Measurements from ENCODE around the gene TRAK1.

Gene TRAK1

GRCh38 chr3:42159706-42160472 is 68.7 kb downstream of the TRAK1 start:
- no peaks in the 10 kb centered on the region for H3K9me3 ChIP-seq (ENCODE audit: insufficient read depth, low read length)
- peaks cover 77% of the 10 kb centered on the region for H3K79me2 ChIP-seq (ENCODE audit: low read length)
- peaks cover 4% of the 10 kb centered on the region for H3K36me3 ChIP-seq (replicated peaks; ENCODE audit: low read depth, low read length)
- TF ChIP-seq EZH2phosphoT487 (IDR thresholded peaks at IDR 0.05; ENCODE audit: low read depth), result no peak
- TF ChIP-seq, protein P1, sequence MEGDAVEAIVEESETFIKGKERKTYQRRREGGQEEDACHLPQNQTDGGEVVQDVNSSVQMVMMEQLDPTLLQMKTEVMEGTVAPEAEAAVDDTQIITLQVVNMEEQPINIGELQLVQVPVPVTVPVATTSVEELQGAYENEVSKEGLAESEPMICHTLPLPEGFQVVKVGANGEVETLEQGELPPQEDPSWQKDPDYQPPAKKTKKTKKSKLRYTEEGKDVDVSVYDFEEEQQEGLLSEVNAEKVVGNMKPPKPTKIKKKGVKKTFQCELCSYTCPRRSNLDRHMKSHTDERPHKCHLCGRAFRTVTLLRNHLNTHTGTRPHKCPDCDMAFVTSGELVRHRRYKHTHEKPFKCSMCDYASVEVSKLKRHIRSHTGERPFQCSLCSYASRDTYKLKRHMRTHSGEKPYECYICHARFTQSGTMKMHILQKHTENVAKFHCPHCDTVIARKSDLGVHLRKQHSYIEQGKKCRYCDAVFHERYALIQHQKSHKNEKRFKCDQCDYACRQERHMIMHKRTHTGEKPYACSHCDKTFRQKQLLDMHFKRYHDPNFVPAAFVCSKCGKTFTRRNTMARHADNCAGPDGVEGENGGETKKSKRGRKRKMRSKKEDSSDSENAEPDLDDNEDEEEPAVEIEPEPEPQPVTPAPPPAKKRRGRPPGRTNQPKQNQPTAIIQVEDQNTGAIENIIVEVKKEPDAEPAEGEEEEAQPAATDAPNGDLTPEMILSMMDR (IDR thresholded peaks at IDR 0.05; ENCODE audit: low read depth, low read length), result no peak
- no peak overlapping the region for H3K4me3 ChIP-seq (ENCODE audit: low read length)
- H3K27ac ChIP-seq (ENCODE audit: low read length), result no peak overlapping the region
- no peak overlapping the region for H3K9ac ChIP-seq (ENCODE audit: low read length)
- H4K20me1 ChIP-seq (ENCODE audit: insufficient read depth, low read length), result peaks cover 85% of the 10 kb centered on the region
- no peaks in the 10 kb centered on the region for H3K27me3 ChIP-seq (ENCODE audit: low read depth, low read length)
- H3K4me2 ChIP-seq (ENCODE audit: low read length), result no peak overlapping the region
- no peak overlapping the region for H2AFZ ChIP-seq (ENCODE audit: low read depth, low read length)
- peaks cover 8% of the 10 kb centered on the region for H3K4me1 ChIP-seq (ENCODE audit: low read length)

DNA sequence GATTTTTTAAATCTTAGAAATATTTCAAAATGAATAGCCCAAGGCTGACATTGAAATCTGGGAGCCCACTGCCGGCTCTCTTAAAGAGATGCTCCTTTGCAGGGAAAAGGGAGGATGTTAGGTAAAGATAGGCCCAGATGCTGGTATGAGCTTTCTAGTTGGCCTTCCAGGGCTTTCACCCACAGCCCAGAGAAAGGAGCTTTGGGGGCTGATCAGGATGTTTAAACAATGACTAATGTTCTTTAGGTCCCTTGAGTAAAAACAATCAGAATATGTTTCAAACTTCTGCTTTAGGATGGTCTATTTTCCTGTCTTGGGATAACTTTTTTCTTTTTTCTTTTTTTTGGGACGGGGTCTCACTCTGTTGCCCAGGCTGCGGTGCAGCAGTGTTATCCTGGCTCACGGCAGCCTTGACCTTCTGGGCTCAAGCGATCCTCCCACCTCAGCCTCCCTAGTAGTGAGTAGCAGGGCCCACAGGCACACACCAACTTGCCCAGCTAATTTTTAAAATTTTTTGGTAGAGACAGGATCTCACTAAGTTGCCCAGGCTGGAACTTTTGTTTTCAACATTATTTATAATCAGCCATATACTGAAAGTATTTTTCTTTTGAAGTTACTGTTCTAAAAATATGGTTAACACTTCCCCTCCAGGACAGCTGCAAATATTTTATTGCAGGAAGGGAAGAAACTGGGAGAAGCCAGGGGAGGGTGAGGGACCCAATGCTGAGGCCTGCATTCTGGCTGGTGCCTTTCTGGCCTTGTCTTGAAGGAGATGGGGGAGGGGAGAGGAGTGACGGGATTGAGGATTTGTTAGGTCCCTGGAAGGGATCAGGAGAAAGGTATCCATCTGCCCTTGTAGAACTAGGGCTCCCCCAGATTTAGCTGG is 70.1 kb downstream of the TRAK1 start:
- H3K4me2 ChIP-seq (ENCODE audit: low read length), result no peak overlapping the region
- no peak overlapping the region for H3K27ac ChIP-seq (ENCODE audit: low read length)
- H3K4me3 ChIP-seq (ENCODE audit: low read length), result no peak overlapping the region

GRCh38 chr3:42162462-42162861 is 71.3 kb downstream of the TRAK1 start:
- TF ChIP-seq, protein P1 (IDR thresholded peaks at IDR 0.05; ENCODE audit: low read depth, low read length), result no peak
- no peak for TF ChIP-seq EZH2phosphoT487 (IDR thresholded peaks at IDR 0.05; ENCODE audit: low read depth)
- no peaks in the 10 kb centered on the region for H3K27me3 ChIP-seq (ENCODE audit: low read depth, low read length)
- H3K4me3 ChIP-seq (ENCODE audit: low read length), result no peak overlapping the region
- H3K4me1 ChIP-seq (ENCODE audit: low read length), result peaks cover 7% of the 10 kb centered on the region
- peaks cover 89% of the 10 kb centered on the region for H4K20me1 ChIP-seq (ENCODE audit: insufficient read depth, low read length)
- H3K9ac ChIP-seq (ENCODE audit: low read length), result no peak overlapping the region
- no peak overlapping the region for H3K4me2 ChIP-seq (ENCODE audit: low read length)
- H2AFZ ChIP-seq (ENCODE audit: low read depth, low read length), result no peak overlapping the region
- no peaks in the 10 kb centered on the region for H3K9me3 ChIP-seq (ENCODE audit: insufficient read depth, low read length)
- H3K36me3 ChIP-seq (replicated peaks; ENCODE audit: low read depth, low read length), result peaks cover 4% of the 10 kb centered on the region
- peaks cover 82% of the 10 kb centered on the region for H3K79me2 ChIP-seq (ENCODE audit: low read length)
- H3K27ac ChIP-seq (ENCODE audit: low read length), result no peak overlapping the region

More for the DNA sequence above, 70.1 kb downstream of the TRAK1 start:
- Histone ChIP-seq H3K27me3 (ENCODE audit: low read depth, low read length) (no peaks in the 10 kb centered on the region), H2AFZ (ENCODE audit: low read depth, low read length) (no peak overlapping the region), H3K36me3 (replicated peaks; ENCODE audit: low read depth, low read length) (peaks cover 4% of the 10 kb centered on the region), H3K9me3 (ENCODE audit: insufficient read depth, low read length) (no peaks in the 10 kb centered on the region), H4K20me1 (ENCODE audit: insufficient read depth, low read length) (peaks cover 85% of the 10 kb centered on the region), H3K79me2 (ENCODE audit: low read length) (peaks cover 77% of the 10 kb centered on the region), H3K4me1 (ENCODE audit: low read length) (peaks cover 8% of the 10 kb centered on the region), H3K9ac (ENCODE audit: low read length) (no peak overlapping the region)
- TF ChIP-seq EZH2phosphoT487 (IDR thresholded peaks at IDR 0.05; ENCODE audit: low read depth), result no peak
- TF ChIP-seq, protein P1 (IDR thresholded peaks at IDR 0.05; ENCODE audit: low read depth, low read length), result no peak

DNA sequence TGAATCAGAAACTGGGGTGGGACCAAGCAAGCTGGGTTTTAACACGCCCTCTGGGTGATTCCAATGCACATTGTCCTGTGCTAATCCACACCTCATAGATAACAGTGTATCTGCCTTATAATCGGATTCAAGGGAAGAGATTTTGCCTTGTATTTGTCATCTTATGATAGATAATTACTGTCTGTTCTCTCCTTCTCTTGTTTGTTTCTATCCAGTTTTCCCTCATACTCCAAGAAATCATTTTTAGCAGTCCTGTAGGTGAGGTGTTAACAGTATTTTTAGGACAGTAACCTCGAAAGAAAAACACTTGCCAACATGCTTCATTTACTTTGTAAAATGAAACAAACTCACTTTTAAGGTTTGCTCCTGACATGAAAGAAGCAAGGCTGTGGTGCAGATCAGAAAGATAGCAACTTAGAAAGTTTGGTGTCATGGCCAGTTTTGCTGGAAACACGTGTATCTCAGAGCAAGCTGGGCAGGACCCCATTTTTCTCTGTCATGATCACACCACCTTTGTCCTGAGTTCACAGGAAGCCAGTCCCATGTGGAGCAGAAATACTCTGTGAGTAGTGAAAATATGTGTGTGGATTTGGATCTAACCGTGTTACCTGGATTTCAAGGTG is 72.6 kb downstream of the TRAK1 start:
- no peaks in the 10 kb centered on the region for H3K27me3 ChIP-seq (ENCODE audit: low read depth, low read length)
- no peak overlapping the region for H3K9ac ChIP-seq (ENCODE audit: low read length)
- peaks cover 92% of the 10 kb centered on the region for H4K20me1 ChIP-seq (ENCODE audit: insufficient read depth, low read length)
- TF ChIP-seq, protein P1 (IDR thresholded peaks at IDR 0.05; ENCODE audit: low read depth, low read length), result no peak
- TF ChIP-seq EZH2phosphoT487 (IDR thresholded peaks at IDR 0.05; ENCODE audit: low read depth), result no peak
- H3K4me1 ChIP-seq (ENCODE audit: low read length), result no peaks in the 10 kb centered on the region
- H3K27ac ChIP-seq (ENCODE audit: low read length), result no peak overlapping the region
- no peaks in the 10 kb centered on the region for H3K9me3 ChIP-seq (ENCODE audit: insufficient read depth, low read length)
- no peak overlapping the region for H3K4me3 ChIP-seq (ENCODE audit: low read length)
- peaks cover 90% of the 10 kb centered on the region for H3K79me2 ChIP-seq (ENCODE audit: low read length)
- H3K4me2 ChIP-seq (ENCODE audit: low read length), result no peak overlapping the region
- no peak overlapping the region for H2AFZ ChIP-seq (ENCODE audit: low read depth, low read length)
- H3K36me3 ChIP-seq (replicated peaks; ENCODE audit: low read depth, low read length), result peaks cover 4% of the 10 kb centered on the region

All from OCI-LY3 (cell line).